Activated CD4-positive, alpha-beta T cell treated with anti-CD3 and anti-CD28 coated beads for 36 hours (primary cell): ENCODE measurements around the gene SPEN. TPM values are rescaled to one million over a fixed set of nuclear protein-coding genes. Genes with fewer than 3 reads are reported as not detected.

Source experiments
- ATAC-seq: fragments of 200-7000 bp; cut with Tn5 transposase; one replicate; pipeline ENCODE4 v1.10.0; 2021; ENCODE audit warnings: mild to moderate bottlenecking, moderate library complexity
- CTCF ChIA-PET: fragments of 350-600 bp; sonication (Branson Sonifier 250); formaldehyde crosslinking; loops from one replicate; lab custom pipeline; 2021; ENCODE audit warnings: antibody characterized with exemption; lab: Charles Lee
- POLR2A ChIA-PET: fragments of 350-600 bp; sonication (Branson Sonifier 250); formaldehyde crosslinking; loops from one replicate; lab custom pipeline; 2021; ENCODE audit warnings: antibody characterized with exemption, inconsistent platforms; lab: Charles Lee
- DNase-seq: peaks from one replicate; pipeline ENCODE4 v3.0.0-alpha.2; 2020
- H3K27ac Mint-ChIP-seq: one replicate; pipeline ENCODE4 v1.8.0; 2021; ENCODE audit warnings: mixed read lengths
- H3K27me3 Mint-ChIP-seq: one replicate; pipeline ENCODE4 v1.8.0; 2021; ENCODE audit warnings: mixed read lengths
- H3K36me3 Mint-ChIP-seq: one replicate; pipeline ENCODE4 v1.8.0; 2021; ENCODE audit warnings: low read depth, mixed read lengths
- H3K4me1 Mint-ChIP-seq: one replicate; pipeline ENCODE4 v1.8.0; 2021; ENCODE audit warnings: mixed read lengths
- H3K4me3 Mint-ChIP-seq: one replicate; pipeline ENCODE4 v1.8.0; 2021; ENCODE audit warnings: mild to moderate bottlenecking, moderate library complexity, mixed read lengths
- H3K9me3 Mint-ChIP-seq: one replicate; pipeline ENCODE4 v1.8.0; 2021; ENCODE audit warnings: low read depth, mixed read lengths
- intact Hi-C, 2 experiments: fragments of 100-400 bp; cut with DNase I in 1 of 2; cut with micrococcal nuclease in 1 of 2; formaldehyde crosslinking; loops; one replicate each; pipeline versions ENCODE4 v1.14.2 to v1.15.1; 2022 to 2024; cut with DNase I, micrococcal nuclease
- total RNA-seq, 2 experiments: library from RNA; stranded (reverse); gene quantifications; one replicate each; pipeline ENCODE4 v1.2.3, GENCODE V29; 2021

The SPEN gene
- total RNA-seq, 2 experiments from 2014 or later, result 43.2 to 52.7 TPM

DNA sequence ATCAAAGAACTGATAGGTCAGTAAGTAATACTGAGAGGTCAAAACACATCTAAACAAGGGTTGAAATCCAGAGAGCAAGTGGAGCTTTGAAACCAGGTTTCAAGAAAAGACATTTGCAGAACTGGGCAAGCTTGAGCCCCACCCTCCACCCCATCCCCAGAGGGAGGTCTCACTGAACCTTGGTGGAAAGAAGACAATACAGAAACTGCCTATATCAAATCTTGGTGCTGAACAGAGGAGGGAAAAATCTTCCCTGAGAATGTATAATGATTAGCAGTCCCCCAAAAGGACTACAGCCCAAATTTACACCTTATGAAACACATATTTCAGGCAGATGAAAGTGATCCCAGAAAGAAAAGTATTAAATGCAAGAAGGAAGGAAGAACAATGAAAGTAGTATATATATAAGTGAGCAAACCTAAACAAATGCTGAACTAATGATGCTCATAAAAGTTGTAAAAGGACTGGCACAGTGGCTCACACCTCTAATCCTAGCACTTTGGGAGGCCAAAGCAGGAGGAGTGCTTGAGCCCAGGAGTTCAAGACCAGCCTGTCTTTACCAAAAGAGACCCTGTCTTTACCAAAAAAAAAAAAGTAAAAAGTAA, 116.0 kb downstream of the SPEN start:
- Mint-ChIP-seq H3K4me1 (peaks cover 98% of the 10 kb centered on the region), H3K27ac (peak overlapping the region; percentile 98), H3K9me3 (no peaks in the 10 kb centered on the region), H3K4me3 (peak overlapping the region; percentile 54), H3K27me3 (no peaks in the 10 kb centered on the region), H3K36me3 (peaks cover 27% of the 10 kb centered on the region)
- CTCF ChIA-PET, result interaction anchor here (0.8 to 2.2 kb wide), 5 partner anchors 10 to 114 kb away, joined by 3 to 8 read pairs (median 3); no protein-coding TSS in a partner anchor
- ATAC-seq (no peak), DNase-seq (no peak)
- intact Hi-C loops, result loop anchor here in 1 of 2 experiments (10.0 kb wide), 1 partner anchor 729 kb away; no protein-coding TSS in a partner anchor
- POLR2A ChIA-PET, result interaction anchor here (1.3 to 5.1 kb wide), 2 partner anchors 11 to 14 kb away, joined by 6 to 77 read pairs; no protein-coding TSS in a partner anchor

DNA sequence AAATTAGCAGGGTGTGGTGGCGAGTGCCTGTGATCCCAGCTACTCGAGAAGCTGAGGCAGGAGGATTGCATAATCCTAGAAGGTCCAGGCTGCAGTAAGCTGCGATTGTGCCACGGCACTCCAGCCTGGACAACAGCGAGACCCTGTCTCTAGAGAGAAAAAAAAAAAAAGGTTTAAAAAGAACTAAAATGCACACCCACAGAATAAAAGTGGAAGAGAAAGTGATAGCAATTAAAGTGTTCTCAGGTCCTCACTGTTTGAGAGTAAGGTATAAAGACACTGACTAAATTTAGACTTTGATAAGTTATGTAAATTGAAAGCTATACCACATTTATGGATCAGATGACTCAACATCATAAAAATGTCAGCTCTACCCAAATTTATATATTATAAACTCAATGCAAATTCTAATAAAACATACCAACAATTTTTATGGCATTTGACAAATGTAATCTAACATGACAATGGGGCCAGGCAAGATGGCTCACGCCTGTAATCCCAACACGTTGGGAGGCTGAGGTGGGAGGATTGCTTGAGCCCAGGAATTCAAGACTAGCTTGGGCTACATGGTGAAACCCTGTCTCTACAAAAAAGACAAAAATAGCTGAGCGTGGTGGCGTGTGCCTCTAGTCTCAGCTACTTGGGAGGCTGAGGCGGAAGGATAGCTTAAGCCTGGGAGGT, 116.6 kb downstream of the SPEN start:
- Mint-ChIP-seq H3K4me1 (peaks cover 93% of the 10 kb centered on the region), H3K27ac (peak overlapping the region; percentile 98), H3K27me3 (no peaks in the 10 kb centered on the region), H3K4me3 (peak overlapping the region; percentile 54), H3K9me3 (no peaks in the 10 kb centered on the region), H3K36me3 (peaks cover 30% of the 10 kb centered on the region)
- POLR2A ChIA-PET, result interaction anchor here (0.6 to 5.1 kb wide), 9 partner anchors 8 to 129 kb away, joined by 3 to 77 read pairs (median 6); no protein-coding TSS in a partner anchor
- CTCF ChIA-PET, result interaction anchor here (0.8 to 2.2 kb wide), 7 partner anchors 9 to 172 kb away, joined by 3 to 8 read pairs (median 3); no protein-coding TSS in a partner anchor
- intact Hi-C loops, result loop anchor here in 1 of 2 experiments (2.0 to 10.0 kb wide), 2 partner anchors 283 to 729 kb away; no protein-coding TSS in a partner anchor
- peak; percentile 31 for DNase-seq
- peak; percentile 34 for ATAC-seq

DNA sequence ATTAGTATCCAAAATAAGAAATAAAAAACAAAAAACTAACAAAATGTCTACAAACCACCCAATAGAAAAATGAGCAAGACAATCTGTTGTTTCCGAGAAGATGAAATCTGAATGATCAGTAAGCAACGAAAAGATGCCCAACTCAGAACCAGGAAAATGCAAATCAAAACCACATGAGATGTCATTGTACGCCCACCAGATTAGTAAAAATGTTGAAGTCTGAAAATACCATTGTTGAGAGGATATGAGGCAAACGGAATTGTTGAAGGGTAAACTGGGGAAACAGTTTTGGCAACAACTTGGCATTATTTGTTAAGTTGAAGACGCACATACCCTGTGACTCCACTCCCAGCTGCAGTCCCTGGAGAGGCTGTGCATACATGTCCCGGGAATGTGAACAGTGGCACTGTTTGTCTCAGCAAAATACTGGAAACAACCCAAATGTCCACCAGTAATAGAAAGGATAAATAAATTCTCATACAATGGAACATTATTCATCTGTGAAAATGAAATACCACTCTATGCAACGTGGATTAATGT, 117.8 kb downstream of the SPEN start:
- Mint-ChIP-seq H3K4me1 (peaks cover 87% of the 10 kb centered on the region), H3K27ac (peak overlapping the region; percentile 98), H3K36me3 (peaks cover 39% of the 10 kb centered on the region), H3K4me3 (peak overlapping the region; percentile 54), H3K9me3 (no peaks in the 10 kb centered on the region), H3K27me3 (no peaks in the 10 kb centered on the region)
- ATAC-seq (peak; percentile 28), DNase-seq (peak; percentile 42)
- POLR2A ChIA-PET, result interaction anchor here (1.0 to 5.1 kb wide), 6 partner anchors 10 to 131 kb away, joined by 3 to 77 read pairs (median 6); partner anchors contain the start of genes SPEN and ZBTB17
- CTCF ChIA-PET, result interaction anchor here (0.7 to 2.0 kb wide), 3 partner anchors 10 to 22 kb away, joined by 4 to 17 read pairs (median 8); partner anchors contain the start of gene ZBTB17
- intact Hi-C loops, result loop anchor here (1.0 to 10.0 kb wide), 5 partner anchors 14 to 730 kb away; partner anchors contain the start of gene CASP9 (in 1 of the 2)

DNA sequence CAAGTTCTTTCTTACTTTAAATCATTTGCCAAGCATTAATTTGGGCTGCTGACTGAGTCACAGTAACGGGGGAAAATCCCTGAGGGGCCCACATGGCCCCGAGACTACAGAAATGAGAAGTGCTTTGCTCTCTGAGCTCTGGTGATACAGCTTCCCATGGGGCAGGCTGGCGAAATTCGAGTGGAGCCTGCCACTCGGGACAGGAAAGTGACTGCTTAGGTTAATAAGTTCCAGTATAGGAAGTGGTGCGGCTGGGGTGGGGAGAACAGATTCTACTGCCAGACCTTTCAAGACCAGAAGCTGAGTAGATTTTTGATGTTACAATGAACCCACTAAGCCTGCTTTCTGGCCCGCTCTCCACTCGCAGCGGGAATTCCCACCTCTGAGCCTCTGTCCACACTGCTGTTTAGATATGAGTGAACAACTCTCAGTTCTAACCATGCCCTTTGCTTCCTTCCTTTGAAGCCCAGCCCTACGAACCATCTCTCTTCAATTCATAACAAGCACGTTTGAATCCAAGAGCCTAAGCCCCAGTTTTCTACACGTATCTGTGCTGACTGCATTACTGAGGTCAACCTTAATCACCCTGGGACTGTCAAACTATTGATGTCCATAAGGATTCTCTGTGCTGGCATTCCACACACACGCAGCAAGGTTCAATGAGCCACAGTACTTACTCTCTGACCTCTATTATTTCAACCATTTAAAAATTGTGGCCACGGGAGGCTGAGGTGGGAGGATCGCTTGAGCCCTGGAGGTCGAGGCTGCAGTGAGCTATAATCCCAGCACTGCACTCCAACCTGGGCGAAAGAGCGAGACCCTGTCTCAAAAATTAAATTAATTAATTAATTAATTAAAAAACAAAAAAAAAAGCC, 118.8 kb downstream of the SPEN start:
- H3K36me3 Mint-ChIP-seq, result peaks cover 44% of the 10 kb centered on the region
- H3K4me3 Mint-ChIP-seq, result peak overlapping the region; percentile 54
- no peaks in the 10 kb centered on the region for H3K9me3 Mint-ChIP-seq

DNA sequence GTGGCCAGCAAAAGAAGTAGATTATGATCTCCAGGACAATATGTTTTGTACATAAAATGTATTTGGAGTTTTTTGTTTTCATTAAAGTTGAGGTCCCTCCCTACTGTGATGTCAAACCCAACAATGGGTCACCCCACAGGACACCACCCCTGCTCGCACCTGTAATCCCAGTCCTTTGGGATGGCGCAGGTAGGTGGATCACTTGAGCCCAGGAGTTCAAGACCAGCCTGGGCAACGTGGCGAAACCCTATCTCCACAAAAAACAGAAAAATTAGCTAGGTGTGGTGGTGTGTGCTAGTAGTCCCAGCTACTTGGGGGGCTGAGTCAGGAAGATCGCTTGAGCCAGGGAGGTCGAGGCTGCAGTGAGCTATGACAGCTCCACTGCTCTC, 119.4 kb downstream of the SPEN start:
- H3K36me3 Mint-ChIP-seq, result peaks cover 44% of the 10 kb centered on the region
- CTCF ChIA-PET, result interaction anchor here (2.0 kb wide), 1 partner anchor 9 kb away, joined by 17 read pairs; the partner anchor contains the start of gene ZBTB17
- peaks cover 81% of the 10 kb centered on the region for H3K4me1 Mint-ChIP-seq
- H3K27me3 Mint-ChIP-seq, result no peaks in the 10 kb centered on the region
- ATAC-seq (no peak), DNase-seq (no peak)
- POLR2A ChIA-PET, result interaction anchor here (0.6 to 5.1 kb wide), 3 partner anchors 9 to 276 kb away, joined by 8 to 77 read pairs (median 43); partner anchors contain the start of gene ZBTB17
- intact Hi-C loops, result loop anchor here (1.0 to 10.0 kb wide), 7 partner anchors 8 to 732 kb away; partner anchors contain the start of genes SPEN (in 2 of the 2) and SZRD1 (in 1 of the 2)
- H3K4me3 Mint-ChIP-seq, result peak overlapping the region; percentile 46
- H3K27ac Mint-ChIP-seq, result peak overlapping the region; percentile 94
- no peaks in the 10 kb centered on the region for H3K9me3 Mint-ChIP-seq

More for the DNA sequence above, 118.8 kb downstream of the SPEN start:
- ChIA-PET CTCF (interaction anchor here (0.6 to 2.0 kb wide), 4 partner anchors 9 to 478 kb away, joined by 3 to 17 read pairs (median 6); partner anchors contain the start of gene ZBTB17), POLR2A (interaction anchor here (0.6 to 5.1 kb wide), 8 partner anchors 9 to 275 kb away, joined by 3 to 77 read pairs (median 6); partner anchors contain the start of genes SPEN and ZBTB17)
- intact Hi-C loops, result loop anchor here (1.0 to 10.0 kb wide), 7 partner anchors 9 to 732 kb away; partner anchors contain the start of genes SPEN (in 2 of the 2) and SZRD1 (in 1 of the 2)
- ATAC-seq, result peak; percentile 79
- Mint-ChIP-seq H3K27me3 (no peaks in the 10 kb centered on the region), H3K4me1 (peaks cover 83% of the 10 kb centered on the region), H3K27ac (peak overlapping the region; percentile 98)
- peak; percentile 93 for DNase-seq

DNA sequence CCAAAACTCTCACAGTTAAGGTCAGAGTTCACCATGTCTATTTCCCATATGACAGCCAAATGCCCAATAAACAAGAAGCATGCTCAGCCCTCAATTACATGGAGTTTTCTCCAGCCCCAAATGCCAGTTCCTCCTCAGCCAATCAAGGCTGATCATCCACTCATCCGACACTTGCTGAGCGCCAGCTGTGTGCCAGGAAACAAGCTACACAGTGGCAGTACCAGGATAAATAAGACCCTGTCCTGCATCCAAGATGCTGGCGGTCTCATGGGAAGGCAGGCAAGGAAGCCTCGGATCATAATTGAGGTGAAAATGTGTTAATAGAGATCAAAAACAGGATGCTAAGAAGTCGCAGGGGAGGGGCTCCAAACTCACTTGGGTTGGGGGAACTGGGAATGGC, 120.7 kb downstream of the SPEN start:
- intact Hi-C loops, result loop anchor here in 1 of 2 experiments (10.0 kb wide), 1 partner anchor 733 kb away; no protein-coding TSS in a partner anchor
- no peaks in the 10 kb centered on the region for H3K9me3 Mint-ChIP-seq
- DNase-seq, result no peak
- POLR2A ChIA-PET, result interaction anchor here (0.6 kb wide), 1 partner anchor 19 kb away, joined by 3 read pairs; no protein-coding TSS in a partner anchor
- H3K36me3 Mint-ChIP-seq, result peaks cover 56% of the 10 kb centered on the region
- H3K4me1 Mint-ChIP-seq, result peaks cover 83% of the 10 kb centered on the region
- H3K27ac Mint-ChIP-seq, result peak overlapping the region; percentile 94
- CTCF ChIA-PET, result no interaction called here
- no peak for ATAC-seq
- no peak overlapping the region for H3K4me3 Mint-ChIP-seq
- no peaks in the 10 kb centered on the region for H3K27me3 Mint-ChIP-seq

DNA sequence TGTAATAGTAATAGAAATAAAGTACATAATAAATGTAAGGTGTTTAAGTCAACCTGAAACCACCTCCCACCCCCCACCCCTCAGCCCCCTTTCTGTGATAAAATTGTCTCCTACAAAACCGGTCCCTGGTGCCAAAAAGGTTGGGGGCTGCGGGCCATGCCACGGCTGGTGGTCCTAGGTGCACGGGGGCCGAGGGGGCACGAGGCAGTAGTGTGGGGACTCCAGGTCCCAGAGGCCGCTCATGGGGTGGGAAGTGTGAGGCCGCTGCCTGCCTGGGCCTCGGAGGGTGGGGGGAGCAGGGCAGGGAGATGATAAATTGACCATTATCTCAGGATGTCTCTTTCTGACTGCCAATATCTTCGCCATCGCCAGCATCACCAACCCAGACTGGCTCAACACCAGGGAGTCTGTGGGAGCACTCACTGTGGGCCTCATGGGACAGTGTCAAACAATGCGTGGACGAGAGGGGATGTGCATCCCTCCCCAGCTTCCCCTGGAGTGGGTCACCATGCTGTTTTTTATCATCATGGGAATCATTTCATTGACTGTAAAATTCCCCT, 121.9 kb downstream of the SPEN start:
- CTCF ChIA-PET, result interaction anchor here (0.6 to 1.0 kb wide), 3 partner anchors 10 to 308 kb away, joined by 3 to 4 read pairs (median 3); no protein-coding TSS in a partner anchor
- POLR2A ChIA-PET, result no interaction called here

DNA sequence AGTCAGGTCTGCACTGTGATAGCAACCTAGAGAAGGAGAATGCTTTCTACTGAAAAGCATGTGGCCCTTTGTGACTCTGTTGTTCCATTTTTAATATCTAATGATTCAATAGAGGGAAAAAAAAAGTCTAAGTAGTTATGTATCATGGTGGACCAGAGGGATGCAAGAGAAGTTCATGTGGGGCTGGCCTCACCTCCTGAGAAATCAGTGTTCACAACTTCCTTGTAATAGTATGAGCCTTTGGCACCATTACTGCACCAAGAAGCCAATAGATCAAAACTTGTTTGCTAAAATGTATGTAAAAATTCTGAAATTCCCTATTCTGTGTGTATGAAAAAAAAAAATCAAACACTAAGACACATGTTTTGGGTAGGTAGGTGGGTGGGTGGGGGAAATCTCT, 123.4 kb downstream of the SPEN start:
- ChIA-PET POLR2A (no interaction called here), CTCF (no interaction called here)
- peaks cover 71% of the 10 kb centered on the region for H3K4me1 Mint-ChIP-seq
- no peaks in the 10 kb centered on the region for H3K9me3 Mint-ChIP-seq
- ATAC-seq, result no peak
- no peak for DNase-seq
- H3K27ac Mint-ChIP-seq, result no peak overlapping the region
- no peak overlapping the region for H3K4me3 Mint-ChIP-seq
- H3K36me3 Mint-ChIP-seq, result peaks cover 59% of the 10 kb centered on the region
- intact Hi-C loops, result loop anchor here in 1 of 2 experiments (10.0 kb wide), 1 partner anchor 934 kb away; no protein-coding TSS in a partner anchor
- no peaks in the 10 kb centered on the region for H3K27me3 Mint-ChIP-seq

More for the DNA sequence above, 121.9 kb downstream of the SPEN start:
- DNase-seq (no peak), ATAC-seq (no peak)
- H3K4me1 Mint-ChIP-seq, result peaks cover 80% of the 10 kb centered on the region
- no peaks in the 10 kb centered on the region for H3K27me3 Mint-ChIP-seq
- peaks cover 60% of the 10 kb centered on the region for H3K36me3 Mint-ChIP-seq
- intact Hi-C loops, result loop anchor here in 1 of 2 experiments (10.0 kb wide), 1 partner anchor 735 kb away; no protein-coding TSS in a partner anchor
- no peaks in the 10 kb centered on the region for H3K9me3 Mint-ChIP-seq
- H3K4me3 Mint-ChIP-seq, result no peak overlapping the region
- no peak overlapping the region for H3K27ac Mint-ChIP-seq

DNA sequence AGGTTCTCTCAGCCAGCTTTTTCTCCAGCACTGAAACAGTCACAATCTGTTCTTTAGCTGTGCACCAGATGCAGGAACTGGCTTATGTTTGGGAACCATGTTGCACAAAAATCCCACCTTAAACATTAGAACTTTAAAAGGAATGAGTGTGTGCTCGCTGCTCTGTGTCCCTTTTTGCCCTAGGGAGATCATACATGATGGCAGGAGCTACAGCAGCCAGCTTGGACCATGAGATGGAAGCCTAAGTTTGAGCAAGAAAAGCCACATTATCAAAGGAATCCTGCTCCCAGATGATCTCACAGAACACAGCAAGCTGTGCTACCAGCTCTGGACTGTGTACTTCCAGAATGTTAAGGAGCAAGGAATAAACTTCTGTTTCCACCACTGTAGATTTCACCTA, 124.9 kb downstream of the SPEN start:
- Mint-ChIP-seq H3K4me1 (peaks cover 66% of the 10 kb centered on the region), H3K4me3 (no peak overlapping the region), H3K27me3 (no peaks in the 10 kb centered on the region), H3K27ac (no peak overlapping the region), H3K9me3 (no peaks in the 10 kb centered on the region), H3K36me3 (peaks cover 54% of the 10 kb centered on the region)
- DNase-seq, result no peak
- intact Hi-C loops, result loop anchor here in 1 of 2 experiments (10.0 kb wide), 1 partner anchor 932 kb away; no protein-coding TSS in a partner anchor
- ChIA-PET CTCF (no interaction called here), POLR2A (interaction anchor here (0.5 to 5.2 kb wide), 4 partner anchors 8 to 1235 kb away, joined by 4 to 45 read pairs (median 6); no protein-coding TSS in a partner anchor)
- no peak for ATAC-seq
